ENCODE data around the gene RPRD1B. TPM values are rescaled to one million over a fixed set of nuclear protein-coding genes. Genes with fewer than 3 reads are reported as not detected.

Gene RPRD1B
- polyA plus RNA-seq, 3 donors = 3.6 to 12.3 (median 4.7) TPM

DNA sequence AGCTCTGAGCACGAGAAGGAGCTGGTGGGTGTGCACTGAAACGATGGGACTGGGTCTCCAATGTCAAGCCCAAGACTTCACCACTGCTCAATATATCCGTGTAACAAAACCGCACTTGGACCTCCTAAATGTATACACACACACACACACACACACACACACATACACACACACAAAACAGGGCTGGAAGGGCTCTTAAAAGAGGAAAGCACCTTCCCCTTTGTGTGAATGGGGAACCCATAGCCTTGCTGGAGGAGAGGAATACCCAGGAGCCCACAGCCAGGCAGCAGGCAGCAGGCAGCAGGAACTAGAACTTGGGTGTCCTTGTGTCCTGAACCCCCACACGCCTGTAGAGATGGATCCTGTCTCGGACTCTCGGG lies 101.7 kb downstream of the RPRD1B start:
- Histone ChIP-seq H3K4me1 (ENCODE audit: control insufficient read depth in 1 of 2, insufficient read depth in 2 of 2, low read length in 2 of 2) (peaks cover 2 to 7% of the 10 kb centered on the region in 2 donors), H3K27me3 (ENCODE audit: control insufficient read depth in 2 of 2, insufficient read depth in 2 of 2, low read length in 2 of 2) (no peaks in the 10 kb centered on the region), H3K27ac (ENCODE audit: low read depth in 1 of 2, low read length in 2 of 2) (no peak overlapping the region), H3K9me3 (replicated peaks in 1 of 2; ENCODE audit: control insufficient read depth in 1 of 2, insufficient read depth in 1 of 2, low read length in 2 of 2) (no peaks in the 10 kb centered on the region), H3K79me2 (ENCODE audit: insufficient read depth, low read length) (no peaks in the 10 kb centered on the region), H3K36me3 (replicated peaks in 1 of 2; ENCODE audit: control insufficient read depth in 1 of 2, insufficient read depth in 2 of 2, low read length in 2 of 2) (no peaks in the 10 kb centered on the region), H2AFZ (ENCODE audit: insufficient read depth, low read depth, low read length, poor library complexity, severe bottlenecking) (no peak overlapping the region), H3K4me3 (replicated peaks in 1 of 3; ENCODE audit: low read depth in 2 of 3, low read length in 3 of 3) (no peak overlapping the region), H3K9ac (ENCODE audit: insufficient read depth, low read length, poor library complexity, severe bottlenecking) (no peak overlapping the region), H3K4me2 (replicated peaks; ENCODE audit: extremely low read depth, low read length, poor library complexity, severe bottlenecking) (no peak overlapping the region), H4K20me1 (ENCODE audit: insufficient read depth, low read length) (no peaks in the 10 kb centered on the region)
- H3K27ac Mint-ChIP-seq = no peak overlapping the region
- TF ChIP-seq, protein P1, sequence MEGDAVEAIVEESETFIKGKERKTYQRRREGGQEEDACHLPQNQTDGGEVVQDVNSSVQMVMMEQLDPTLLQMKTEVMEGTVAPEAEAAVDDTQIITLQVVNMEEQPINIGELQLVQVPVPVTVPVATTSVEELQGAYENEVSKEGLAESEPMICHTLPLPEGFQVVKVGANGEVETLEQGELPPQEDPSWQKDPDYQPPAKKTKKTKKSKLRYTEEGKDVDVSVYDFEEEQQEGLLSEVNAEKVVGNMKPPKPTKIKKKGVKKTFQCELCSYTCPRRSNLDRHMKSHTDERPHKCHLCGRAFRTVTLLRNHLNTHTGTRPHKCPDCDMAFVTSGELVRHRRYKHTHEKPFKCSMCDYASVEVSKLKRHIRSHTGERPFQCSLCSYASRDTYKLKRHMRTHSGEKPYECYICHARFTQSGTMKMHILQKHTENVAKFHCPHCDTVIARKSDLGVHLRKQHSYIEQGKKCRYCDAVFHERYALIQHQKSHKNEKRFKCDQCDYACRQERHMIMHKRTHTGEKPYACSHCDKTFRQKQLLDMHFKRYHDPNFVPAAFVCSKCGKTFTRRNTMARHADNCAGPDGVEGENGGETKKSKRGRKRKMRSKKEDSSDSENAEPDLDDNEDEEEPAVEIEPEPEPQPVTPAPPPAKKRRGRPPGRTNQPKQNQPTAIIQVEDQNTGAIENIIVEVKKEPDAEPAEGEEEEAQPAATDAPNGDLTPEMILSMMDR (IDR thresholded peaks at IDR 0.05) = no peak
- intact Hi-C loops (cut with micrococcal nuclease) = no loop called here
- no peaks in the 10 kb centered on the region for H3K9me3 Mint-ChIP-seq
- no peak overlapping the region for H3K4me3 Mint-ChIP-seq
- H3K27me3 Mint-ChIP-seq (ENCODE audit: low read depth in 3 of 3) = peaks cover 2 to 11% (median 5%) of the 10 kb centered on the region in 3 donors
- peaks cover 3 to 5% of the 10 kb centered on the region in 2 donors for H3K36me3 Mint-ChIP-seq
- no peak for DNase-seq
- H3K4me1 Mint-ChIP-seq = peaks cover 17% of the 10 kb centered on the region
- 82% methylated on average over 4 of the region's 7 CpGs for WGBS (ENCODE audit: insufficient coverage)

DNA sequence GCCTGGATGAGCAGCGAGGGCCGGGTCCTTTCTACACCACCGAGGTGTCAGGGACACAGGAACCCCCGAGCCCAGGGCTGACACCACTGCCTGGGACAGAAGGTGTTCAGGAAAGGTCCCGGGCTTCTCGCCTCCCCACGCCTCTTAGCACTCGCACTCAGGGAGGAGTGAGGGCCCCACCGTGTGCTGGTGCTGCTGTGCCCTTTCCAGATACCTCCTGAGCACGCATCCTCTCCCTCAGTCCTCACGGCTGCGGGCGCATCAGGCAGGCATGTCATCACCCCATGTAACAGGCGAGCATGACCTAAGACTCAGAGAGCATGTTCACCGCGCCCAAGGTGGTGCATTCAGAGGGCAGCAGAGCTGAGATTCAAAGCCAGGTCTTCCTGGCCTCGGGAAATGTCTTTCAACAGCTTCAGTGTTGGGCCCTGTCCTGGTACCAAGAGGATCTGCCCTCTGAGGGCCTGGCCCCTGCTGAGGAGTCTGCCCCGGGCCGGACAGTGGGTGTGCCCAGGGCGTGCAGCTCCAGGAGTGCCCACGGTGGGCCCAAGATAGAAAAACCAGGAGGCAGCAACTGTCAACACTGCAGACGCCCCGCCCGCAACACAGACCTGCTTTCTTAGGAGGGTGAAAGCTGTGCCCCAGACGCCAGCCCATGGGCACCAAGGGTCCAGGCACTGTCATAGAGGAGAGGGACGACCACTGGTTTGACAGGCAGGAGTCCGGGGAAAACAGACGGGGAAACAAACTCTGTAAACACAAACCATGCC lies 102.3 kb downstream of the RPRD1B start:
- Mint-ChIP-seq H3K27me3 (ENCODE audit: low read depth in 3 of 3) (peaks cover 2 to 10% (median 5%) of the 10 kb centered on the region in 3 donors), H3K4me1 (peaks cover 20% of the 10 kb centered on the region), H3K9me3 (no peaks in the 10 kb centered on the region), H3K27ac (peak overlapping the region in 1 of 7 donors; percentile 60), H3K4me3 (no peak overlapping the region), H3K36me3 (peaks cover 3 to 5% of the 10 kb centered on the region in 2 donors)
- Histone ChIP-seq H3K4me1 (ENCODE audit: control insufficient read depth in 1 of 2, insufficient read depth in 2 of 2, low read length in 2 of 2) (peaks cover 4 to 12% of the 10 kb centered on the region in 2 donors), H3K27ac (ENCODE audit: low read depth in 1 of 2, low read length in 2 of 2) (no peak overlapping the region), H4K20me1 (ENCODE audit: insufficient read depth, low read length) (no peaks in the 10 kb centered on the region), H3K79me2 (ENCODE audit: insufficient read depth, low read length) (no peaks in the 10 kb centered on the region), H3K9me3 (replicated peaks in 1 of 2; ENCODE audit: control insufficient read depth in 1 of 2, insufficient read depth in 1 of 2, low read length in 2 of 2) (no peaks in the 10 kb centered on the region), H3K4me2 (replicated peaks; ENCODE audit: extremely low read depth, low read length, poor library complexity, severe bottlenecking) (no peak overlapping the region), H3K27me3 (ENCODE audit: control insufficient read depth in 2 of 2, insufficient read depth in 2 of 2, low read length in 2 of 2) (no peaks in the 10 kb centered on the region), H3K9ac (ENCODE audit: insufficient read depth, low read length, poor library complexity, severe bottlenecking) (no peak overlapping the region), H2AFZ (ENCODE audit: insufficient read depth, low read depth, low read length, poor library complexity, severe bottlenecking) (no peak overlapping the region), H3K36me3 (replicated peaks in 1 of 2; ENCODE audit: control insufficient read depth in 1 of 2, insufficient read depth in 2 of 2, low read length in 2 of 2) (no peaks in the 10 kb centered on the region), H3K4me3 (replicated peaks in 1 of 3; ENCODE audit: low read depth in 2 of 3, low read length in 3 of 3) (no peak overlapping the region)
- TF ChIP-seq, protein P1 (IDR thresholded peaks at IDR 0.05) = no peak
- 94% methylated on average over 27 of the region's 28 CpGs for WGBS (ENCODE audit: insufficient coverage)
- DNase-seq = no peak
- intact Hi-C loops (cut with micrococcal nuclease) = no loop called here
